ENCODE results near the gene TOR2A. TPM values are rescaled to one million over a fixed set of nuclear protein-coding genes. Genes with fewer than 3 reads are reported as not detected.
A peak's percentile ranks its signal among the peaks of the same experiment; 100 is the strongest.

TOR2A gene
- total and polyA plus RNA-seq, 5 donors from 2014 or later: 11.9 to 30.2 (median 23.2) TPM

DNA sequence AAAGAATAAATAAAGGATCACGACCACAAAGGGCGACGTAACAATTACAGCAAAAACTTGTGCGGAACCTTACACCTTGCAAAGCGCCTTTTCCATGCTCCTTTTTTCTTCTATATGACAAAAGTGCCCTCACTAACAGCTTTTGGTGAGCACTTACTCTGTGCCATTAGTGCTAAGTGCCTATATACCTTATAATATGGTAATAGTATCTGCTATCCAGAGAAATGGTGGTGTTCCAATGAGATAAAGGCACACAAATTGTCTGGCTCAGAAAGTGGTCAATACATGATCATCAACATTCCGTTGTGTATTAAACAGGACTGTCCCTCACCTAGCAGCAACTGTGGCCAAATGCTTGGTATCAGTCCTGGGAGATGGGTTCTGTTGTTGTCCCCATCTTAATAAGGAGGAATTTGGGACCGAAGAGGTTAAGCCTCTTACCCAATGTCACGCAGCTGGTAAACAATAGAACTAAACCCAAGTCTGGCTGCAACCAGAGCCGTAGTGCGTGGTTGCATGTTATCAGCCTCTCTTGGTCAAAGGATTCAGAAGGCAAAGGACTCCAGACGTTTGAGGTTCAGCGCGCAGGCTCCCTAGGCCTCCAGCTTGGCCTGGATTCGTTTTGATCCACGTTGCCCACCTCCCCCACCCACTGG is 564 bp upstream of the TOR2A start:
- no peaks in the 10 kb centered on the region for H3K27me3 ChIP-seq (ENCODE audit: control insufficient read depth, insufficient read depth, low read length)
- peak overlapping the region; percentile 38 for H3K4me3 ChIP-seq (ENCODE audit: low read depth, low read length)
- DNase-seq (no peak), ATAC-seq (ENCODE audit: low read depth in 2 of 2) (no peak)
- peak overlapping the region in 2 of 3 donors; percentile 89 to 98 for H3K27ac Mint-ChIP-seq
- peaks cover 13% of the 10 kb centered on the region for H3K36me3 Mint-ChIP-seq
- H3K9me3 Mint-ChIP-seq: no peaks in the 10 kb centered on the region
- H3K9me3 ChIP-seq (ENCODE audit: control insufficient read depth in 2 of 2, low read length in 2 of 2): no peaks in the 10 kb centered on the region
- peaks cover 3 to 18% (median 11%) of the 10 kb centered on the region in 4 donors for H3K4me1 Mint-ChIP-seq
- H3K27ac ChIP-seq (ENCODE audit: insufficient read depth, low read length, poor library complexity, severe bottlenecking): peak overlapping the region; percentile 93
- H3K4me3 Mint-ChIP-seq: peak overlapping the region; percentile 91 to 98 (median 96)
- H3K4me1 ChIP-seq (ENCODE audit: control insufficient read depth, insufficient read depth, low read length, poor library complexity, severe bottlenecking): peaks cover 15% of the 10 kb centered on the region
- H3K27me3 Mint-ChIP-seq: no peaks in the 10 kb centered on the region
- peaks cover 29% of the 10 kb centered on the region for H3K36me3 ChIP-seq (ENCODE audit: control insufficient read depth, insufficient read depth, low read length)

DNA sequence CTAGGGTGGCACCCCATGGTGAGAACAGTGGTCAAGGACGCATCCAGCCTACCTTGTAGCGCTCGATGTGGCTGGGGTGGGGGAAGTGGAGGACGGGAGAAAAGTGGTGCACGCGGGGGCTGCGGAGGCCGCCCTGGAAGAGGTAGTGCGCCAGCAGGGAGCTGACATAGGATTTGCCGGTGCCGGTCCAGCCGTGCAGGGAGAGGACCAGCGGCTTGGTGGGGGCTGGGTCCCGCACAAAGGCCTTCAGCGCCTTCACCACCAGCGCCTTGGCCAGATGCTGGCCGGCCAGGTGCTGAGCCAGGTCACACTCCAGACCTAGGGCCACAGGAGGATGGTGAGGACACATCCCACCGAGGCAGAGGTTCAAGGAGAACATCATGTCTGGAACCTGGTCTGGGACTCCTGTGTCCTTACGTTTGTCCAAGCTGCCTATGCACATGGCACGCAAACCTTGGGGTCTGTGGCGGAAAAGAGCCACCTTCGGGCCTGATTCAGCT is 797 bp downstream of the TOR2A start:
- Histone ChIP-seq H3K9me3 (ENCODE audit: control insufficient read depth in 2 of 2, low read length in 2 of 2) (no peaks in the 10 kb centered on the region), H3K27ac (ENCODE audit: insufficient read depth, low read length, poor library complexity, severe bottlenecking) (peak overlapping the region; percentile 93), H3K36me3 (ENCODE audit: control insufficient read depth, insufficient read depth, low read length) (peaks cover 15% of the 10 kb centered on the region), H3K27me3 (ENCODE audit: control insufficient read depth, insufficient read depth, low read length) (no peaks in the 10 kb centered on the region), H3K4me1 (ENCODE audit: control insufficient read depth, insufficient read depth, low read length, poor library complexity, severe bottlenecking) (peaks cover 15% of the 10 kb centered on the region), H3K4me3 (ENCODE audit: low read depth, low read length) (peak overlapping the region; percentile 51)
- peaks cover 3 to 18% (median 11%) of the 10 kb centered on the region in 4 donors for H3K4me1 Mint-ChIP-seq
- no peaks in the 10 kb centered on the region for H3K9me3 Mint-ChIP-seq
- H3K36me3 Mint-ChIP-seq: peaks cover 12% of the 10 kb centered on the region
- H3K27me3 Mint-ChIP-seq: no peaks in the 10 kb centered on the region
- ATAC-seq (ENCODE audit: low read depth in 2 of 2) (no peak), DNase-seq (no peak)
- H3K4me3 Mint-ChIP-seq: peak overlapping the region; percentile 89 to 96 (median 95)
- peak overlapping the region; percentile 58 to 89 (median 80) for H3K27ac Mint-ChIP-seq

DNA sequence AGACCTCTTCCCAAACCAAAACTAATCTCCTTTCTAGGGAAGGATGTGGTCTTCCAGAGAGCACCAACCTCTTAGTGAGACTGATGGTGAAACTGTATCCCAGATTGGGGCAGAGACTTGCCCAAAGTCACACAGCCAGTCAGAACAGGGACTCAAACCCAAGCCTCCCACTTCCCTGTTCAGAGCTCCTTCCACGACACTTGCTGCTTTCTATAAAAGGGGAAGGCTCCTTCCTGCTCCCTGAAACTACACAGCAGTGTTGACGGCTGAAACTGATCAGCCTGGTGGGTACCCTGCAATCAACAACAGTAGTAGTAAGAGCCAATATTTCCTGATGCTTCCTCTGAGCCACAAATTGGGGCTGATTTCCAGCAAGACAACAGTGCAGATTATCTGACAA is 1.5 kb downstream of the TOR2A start:
- Mint-ChIP-seq H3K27me3 (no peaks in the 10 kb centered on the region), H3K4me3 (peak overlapping the region; percentile 40 to 96 (median 84)), H3K4me1 (peaks cover 3 to 18% (median 11%) of the 10 kb centered on the region in 4 donors), H3K9me3 (no peaks in the 10 kb centered on the region), H3K27ac (peak overlapping the region in 1 of 3 donors; percentile 76), H3K36me3 (peaks cover 7% of the 10 kb centered on the region)
- H3K9me3 ChIP-seq (ENCODE audit: control insufficient read depth in 2 of 2, low read length in 2 of 2): no peaks in the 10 kb centered on the region
- peaks cover 15% of the 10 kb centered on the region for H3K4me1 ChIP-seq (ENCODE audit: control insufficient read depth, insufficient read depth, low read length, poor library complexity, severe bottlenecking)
- peaks cover 9% of the 10 kb centered on the region for H3K36me3 ChIP-seq (ENCODE audit: control insufficient read depth, insufficient read depth, low read length)
- ATAC-seq (ENCODE audit: low read depth in 2 of 2): no peak
- H3K27me3 ChIP-seq (ENCODE audit: control insufficient read depth, insufficient read depth, low read length): no peaks in the 10 kb centered on the region
- H3K27ac ChIP-seq (ENCODE audit: insufficient read depth, low read length, poor library complexity, severe bottlenecking): no peak overlapping the region
- no peak for DNase-seq
- no peak overlapping the region for H3K4me3 ChIP-seq (ENCODE audit: low read depth, low read length)

DNA sequence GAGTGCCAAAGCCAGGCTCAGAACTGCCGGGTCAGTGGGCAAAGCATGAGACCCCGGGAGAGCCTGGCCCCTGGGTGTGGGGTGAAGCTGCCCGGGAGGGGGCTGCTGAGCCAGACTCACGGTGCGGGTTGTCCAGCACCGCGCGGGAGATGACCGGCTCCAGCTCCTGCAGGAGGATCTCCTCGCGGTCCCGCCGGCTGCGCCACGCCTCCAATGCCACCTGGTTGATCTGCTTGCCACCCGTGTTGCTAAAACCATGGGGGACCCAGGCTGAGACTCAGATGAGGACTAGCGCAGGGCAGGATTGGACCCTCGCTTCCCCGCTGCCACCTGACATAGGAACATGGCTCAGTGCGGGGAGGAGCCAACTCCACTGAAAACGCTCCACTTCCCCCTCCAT is 2.6 kb downstream of the TOR2A start:
- no peaks in the 10 kb centered on the region for H3K36me3 Mint-ChIP-seq
- no peaks in the 10 kb centered on the region for H3K9me3 Mint-ChIP-seq
- ATAC-seq (ENCODE audit: low read depth in 2 of 2) (no peak), DNase-seq (no peak)
- Histone ChIP-seq H3K27me3 (ENCODE audit: control insufficient read depth, insufficient read depth, low read length) (no peaks in the 10 kb centered on the region), H3K36me3 (ENCODE audit: control insufficient read depth, insufficient read depth, low read length) (peaks cover 2% of the 10 kb centered on the region), H3K27ac (ENCODE audit: insufficient read depth, low read length, poor library complexity, severe bottlenecking) (no peak overlapping the region), H3K4me1 (ENCODE audit: control insufficient read depth, insufficient read depth, low read length, poor library complexity, severe bottlenecking) (peaks cover 15% of the 10 kb centered on the region), H3K9me3 (ENCODE audit: control insufficient read depth in 2 of 2, low read length in 2 of 2) (no peaks in the 10 kb centered on the region), H3K4me3 (ENCODE audit: low read depth, low read length) (no peak overlapping the region)
- peaks cover 3 to 18% (median 8%) of the 10 kb centered on the region in 4 donors for H3K4me1 Mint-ChIP-seq
- no peak overlapping the region for H3K27ac Mint-ChIP-seq
- H3K27me3 Mint-ChIP-seq: no peaks in the 10 kb centered on the region
- H3K4me3 Mint-ChIP-seq: peak overlapping the region in 1 of 4 donors; percentile 41

DNA sequence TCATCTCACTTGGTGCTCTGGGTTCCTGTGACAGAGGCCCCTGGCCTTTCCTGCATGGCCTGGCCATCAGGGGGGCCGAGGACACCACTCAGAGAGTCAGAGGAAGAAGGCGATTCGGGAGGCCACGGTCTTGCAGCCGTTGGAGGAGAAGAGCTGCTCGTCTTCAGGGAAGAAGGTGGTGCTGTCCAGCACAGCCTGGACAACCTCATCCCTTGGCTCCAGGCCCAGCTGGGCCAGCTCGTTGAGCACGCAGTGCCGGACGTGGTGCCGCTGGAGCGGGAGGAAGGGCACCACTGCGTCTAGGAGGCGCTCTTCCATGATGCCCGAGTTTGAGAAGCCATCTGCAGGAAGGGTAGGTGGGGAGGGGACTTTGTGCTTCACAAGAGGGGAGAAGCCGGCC is 3.2 kb downstream of the TOR2A start:
- no peaks in the 10 kb centered on the region for H3K9me3 Mint-ChIP-seq
- DNase-seq (no peak), ATAC-seq (ENCODE audit: low read depth in 2 of 2) (no peak)
- H3K27me3 ChIP-seq (ENCODE audit: control insufficient read depth, insufficient read depth, low read length): no peaks in the 10 kb centered on the region
- H3K4me3 Mint-ChIP-seq: no peak overlapping the region
- no peak overlapping the region for H3K27ac ChIP-seq (ENCODE audit: insufficient read depth, low read length, poor library complexity, severe bottlenecking)
- H3K27ac Mint-ChIP-seq: peak overlapping the region in 1 of 3 donors; percentile 81
- no peaks in the 10 kb centered on the region for H3K9me3 ChIP-seq (ENCODE audit: control insufficient read depth in 2 of 2, low read length in 2 of 2)
- no peaks in the 10 kb centered on the region for H3K36me3 Mint-ChIP-seq
- H3K4me1 Mint-ChIP-seq: peaks cover 3 to 18% (median 8%) of the 10 kb centered on the region in 4 donors
- H3K4me1 ChIP-seq (ENCODE audit: control insufficient read depth, insufficient read depth, low read length, poor library complexity, severe bottlenecking): peaks cover 15% of the 10 kb centered on the region
- no peak overlapping the region for H3K4me3 ChIP-seq (ENCODE audit: low read depth, low read length)
- no peaks in the 10 kb centered on the region for H3K27me3 Mint-ChIP-seq
- peaks cover 2% of the 10 kb centered on the region for H3K36me3 ChIP-seq (ENCODE audit: control insufficient read depth, insufficient read depth, low read length)

DNA sequence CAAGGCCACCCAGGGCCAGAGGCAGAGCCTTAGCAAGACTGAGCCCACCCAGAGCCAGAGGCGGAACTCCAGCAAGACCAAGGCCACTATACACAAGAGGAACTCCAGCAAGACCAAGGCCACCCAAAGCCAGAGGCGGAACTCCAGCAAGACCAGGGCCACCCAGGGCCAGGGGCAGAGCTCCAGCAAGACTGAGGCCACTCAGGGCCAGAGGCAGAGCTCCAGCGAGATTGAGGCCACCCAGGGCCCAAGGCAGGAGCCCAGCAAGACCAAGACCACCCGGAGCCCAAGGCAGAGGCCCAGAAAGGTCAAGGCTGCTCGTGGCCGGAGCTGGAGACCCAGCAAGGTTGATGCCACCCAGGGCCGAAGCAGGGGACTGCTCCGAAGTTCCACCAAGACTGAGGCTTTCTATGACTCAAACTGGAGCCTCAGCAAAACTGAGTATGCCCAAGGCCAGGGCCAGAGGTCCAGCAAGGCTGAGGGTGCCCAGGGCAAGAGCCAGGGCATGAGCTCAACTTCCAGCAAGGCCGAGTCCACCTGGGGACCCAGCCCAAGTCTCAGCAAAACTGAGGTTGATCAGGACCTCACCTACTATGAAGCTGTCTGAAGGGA is 4.2 kb downstream of the TOR2A start:
- DNase-seq: no peak
- Mint-ChIP-seq H3K36me3 (no peaks in the 10 kb centered on the region), H3K4me3 (no peak overlapping the region), H3K27ac (no peak overlapping the region), H3K9me3 (no peaks in the 10 kb centered on the region), H3K4me1 (peaks cover 3 to 18% (median 8%) of the 10 kb centered on the region in 4 donors), H3K27me3 (no peaks in the 10 kb centered on the region)
- Histone ChIP-seq H3K4me3 (ENCODE audit: low read depth, low read length) (no peak overlapping the region), H3K36me3 (ENCODE audit: control insufficient read depth, insufficient read depth, low read length) (peaks cover 2% of the 10 kb centered on the region), H3K4me1 (ENCODE audit: control insufficient read depth, insufficient read depth, low read length, poor library complexity, severe bottlenecking) (peaks cover 15% of the 10 kb centered on the region), H3K27me3 (ENCODE audit: control insufficient read depth, insufficient read depth, low read length) (no peaks in the 10 kb centered on the region), H3K9me3 (ENCODE audit: control insufficient read depth in 2 of 2, low read length in 2 of 2) (no peaks in the 10 kb centered on the region), H3K27ac (ENCODE audit: insufficient read depth, low read length, poor library complexity, severe bottlenecking) (no peak overlapping the region)
- ATAC-seq (ENCODE audit: low read depth in 2 of 2): no peak

DNA sequence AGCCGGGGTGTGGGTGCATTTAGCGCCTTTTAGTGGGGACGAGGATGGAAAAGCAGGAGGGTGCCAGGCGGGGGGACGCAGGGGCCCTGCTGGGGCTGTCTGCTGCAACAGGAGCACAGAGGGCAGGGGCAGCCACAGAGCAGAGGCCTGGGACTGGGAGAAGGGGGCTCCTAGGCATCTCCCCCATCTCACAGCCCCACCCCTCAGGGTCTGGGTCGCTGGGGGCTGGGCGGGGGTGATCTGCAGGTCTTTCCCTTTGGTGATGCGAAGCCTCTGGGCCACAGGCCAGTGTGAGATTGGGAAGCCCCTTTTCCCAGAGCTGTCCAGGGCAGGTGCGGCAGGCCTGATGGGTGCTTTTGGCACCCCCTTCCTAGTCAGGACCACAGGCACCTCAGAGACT is 4.8 kb downstream of the TOR2A start:
- H3K4me3 Mint-ChIP-seq: peak overlapping the region in 1 of 4 donors; percentile 54
- H3K27ac Mint-ChIP-seq: no peak overlapping the region
- H3K27me3 Mint-ChIP-seq: no peaks in the 10 kb centered on the region
- Histone ChIP-seq H3K4me3 (ENCODE audit: low read depth, low read length) (no peak overlapping the region), H3K9me3 (ENCODE audit: control insufficient read depth in 2 of 2, low read length in 2 of 2) (no peaks in the 10 kb centered on the region), H3K27ac (ENCODE audit: insufficient read depth, low read length, poor library complexity, severe bottlenecking) (no peak overlapping the region), H3K4me1 (ENCODE audit: control insufficient read depth, insufficient read depth, low read length, poor library complexity, severe bottlenecking) (peaks cover 8% of the 10 kb centered on the region), H3K27me3 (ENCODE audit: control insufficient read depth, insufficient read depth, low read length) (no peaks in the 10 kb centered on the region), H3K36me3 (ENCODE audit: control insufficient read depth, insufficient read depth, low read length) (peaks cover 2% of the 10 kb centered on the region)
- peaks cover 2 to 13% (median 7%) of the 10 kb centered on the region in 4 donors for H3K4me1 Mint-ChIP-seq
- no peak for DNase-seq
- ATAC-seq (ENCODE audit: low read depth in 2 of 2): no peak
- H3K36me3 Mint-ChIP-seq: no peaks in the 10 kb centered on the region
- H3K9me3 Mint-ChIP-seq: no peaks in the 10 kb centered on the region

Measured in CD4-positive, CD25-positive, alpha-beta regulatory T cell (primary cell).